Stimulated activated CD4-positive, alpha-beta T cell treated with anti-CD3 and anti-CD28 coated beads, Interleukin-15, amount 100 ng/mL, for 24 hours (primary cell): Measurements from ENCODE around the gene PARL.
"Not testable (repeated sequence)": the region's sequence is repeated elsewhere in the genome, so short reads cannot be mapped to it uniquely, and the experiment has no call there.

Source experiments
- DNase-seq: peaks from one replicate; pipeline ENCODE4 v3.0.0-alpha.2; 2020

The PARL gene

DNA sequence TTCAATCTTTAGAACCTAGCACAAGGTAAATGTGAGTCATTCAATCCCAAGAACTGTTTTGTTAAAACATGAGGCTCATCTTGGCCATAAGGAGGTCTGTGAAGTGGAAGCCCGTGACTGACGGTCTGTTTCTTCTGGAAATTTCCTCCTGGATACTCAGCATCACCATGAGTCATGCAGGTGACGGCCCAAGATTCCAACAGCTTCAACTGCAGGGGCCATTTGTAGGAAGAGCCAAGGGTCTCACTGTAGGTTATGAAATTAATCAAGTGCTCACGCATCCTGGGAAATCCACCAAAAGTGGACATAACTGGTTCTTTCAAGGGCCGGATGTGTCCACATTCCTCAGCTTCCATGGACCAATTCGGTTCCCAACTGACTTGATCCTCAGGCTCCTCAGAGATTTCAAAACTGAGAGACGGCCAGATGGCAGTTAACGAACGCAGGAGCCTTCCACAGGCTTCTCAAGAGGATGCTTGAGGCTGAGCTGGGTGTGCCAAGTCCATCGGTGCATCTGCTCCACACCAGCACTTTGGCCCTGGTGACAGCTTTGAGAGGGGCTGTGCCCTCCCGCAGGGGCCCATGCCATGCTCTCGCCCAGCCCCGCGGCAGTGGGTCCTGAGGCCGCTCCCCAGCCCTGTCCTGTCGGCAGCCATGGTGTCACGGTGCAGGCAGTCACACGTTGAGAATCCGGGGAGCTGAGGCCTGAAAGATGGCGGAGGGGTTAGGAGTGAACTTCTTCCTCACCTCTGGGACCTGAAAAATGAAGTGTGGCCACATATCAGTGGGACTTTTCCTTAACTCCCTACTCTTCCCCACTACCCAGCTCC, 67.8 kb downstream of the PARL start:
- no peak for DNase-seq

DNA sequence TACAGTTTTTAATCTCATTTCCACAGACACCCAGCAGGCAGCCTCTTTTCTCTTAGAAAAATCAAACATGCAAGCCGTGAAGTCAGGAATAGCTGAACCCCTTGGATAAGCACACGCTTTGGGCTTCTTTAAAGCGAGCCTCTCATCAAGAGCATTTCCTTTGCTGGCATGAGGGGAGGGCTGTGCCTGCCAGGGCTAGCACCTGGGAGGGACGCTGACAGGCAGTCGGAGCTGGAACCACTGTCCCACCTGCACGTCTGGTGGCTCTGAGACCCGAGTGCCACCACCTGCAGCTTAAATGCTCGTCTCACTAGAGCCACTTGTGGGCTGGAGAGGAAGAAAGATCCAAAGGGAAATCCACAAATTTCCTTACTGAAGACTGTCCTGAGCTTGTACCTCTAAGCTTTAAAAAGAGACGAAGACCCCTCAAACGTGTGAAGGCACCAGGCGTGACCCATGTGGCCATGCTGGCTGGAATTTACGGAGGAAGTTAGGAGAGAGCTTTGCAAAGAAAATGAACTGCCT, 68.7 kb downstream of the PARL start:
- no peak for DNase-seq

DNA sequence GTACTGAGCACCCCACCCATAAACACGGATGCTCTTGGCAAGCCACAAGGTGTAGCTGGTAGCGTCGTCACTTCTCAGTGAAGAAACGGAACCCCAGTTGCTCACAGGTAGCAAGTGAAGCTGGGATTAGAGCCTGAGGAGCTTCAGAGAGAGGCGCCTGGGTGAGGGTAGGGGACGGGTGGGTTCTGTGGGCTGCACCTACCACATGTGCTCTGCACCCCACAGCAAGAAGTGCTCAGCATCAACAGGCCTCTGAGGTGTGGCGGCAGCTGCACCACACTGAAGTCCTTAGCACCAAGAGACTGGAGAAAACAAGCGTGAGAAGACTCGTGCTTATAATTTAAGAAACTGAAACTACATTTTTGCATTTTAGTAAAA, 69.1 kb downstream of the PARL start:
- DNase-seq, result no peak

DNA sequence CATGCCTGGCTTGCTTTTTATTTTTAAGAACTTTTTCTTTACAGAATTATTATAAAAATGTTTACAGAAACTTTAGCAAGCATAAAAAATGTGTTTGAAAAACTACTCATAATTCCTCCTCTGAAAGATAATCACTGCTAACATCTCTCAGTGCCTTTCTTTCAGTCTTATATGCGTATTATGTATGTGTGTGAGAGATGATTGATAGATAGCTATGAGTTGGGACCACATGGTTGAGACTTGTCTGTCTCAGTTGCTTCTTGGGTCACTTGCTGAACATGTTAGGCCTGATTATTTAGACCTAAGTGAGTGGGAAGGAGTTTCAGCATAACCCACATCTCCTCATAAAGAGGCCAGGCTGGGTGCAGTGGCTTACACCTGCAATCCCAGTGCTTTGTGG, 70.4 kb downstream of the PARL start:
- no peak for DNase-seq

DNA sequence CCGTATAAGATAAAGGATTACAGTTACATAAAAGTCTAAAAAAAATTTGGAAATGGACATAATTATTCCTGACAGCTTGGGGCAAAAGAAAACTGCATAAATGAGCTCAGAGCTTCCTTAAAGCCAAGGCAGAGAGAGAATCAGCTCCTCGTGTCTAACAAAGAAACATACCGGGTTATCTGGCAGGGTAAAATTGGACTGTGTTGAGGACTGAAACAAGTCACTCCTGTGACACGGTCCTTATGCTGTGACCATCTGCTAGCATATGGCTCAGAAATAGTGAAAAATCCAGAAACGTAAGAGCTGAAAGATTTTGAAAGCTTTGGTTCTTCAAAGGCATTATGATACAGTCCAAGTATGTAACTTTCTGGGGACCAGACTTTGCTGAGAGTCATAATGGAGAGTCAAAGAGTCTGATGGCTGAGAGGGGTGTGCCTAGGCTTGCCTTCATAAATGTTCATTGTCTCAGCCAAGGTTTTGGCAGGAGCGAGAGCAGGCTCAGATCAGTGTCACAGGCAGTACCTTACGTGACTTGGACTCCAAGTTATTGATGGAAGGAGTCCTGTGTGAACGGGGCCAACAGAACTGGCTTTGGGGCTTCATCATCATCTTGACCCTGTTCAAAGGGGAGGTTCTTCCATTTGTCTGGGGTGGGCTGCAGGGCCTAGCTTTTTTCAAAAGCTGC, 71.8 kb downstream of the PARL start:
- DNase-seq, result no peak

DNA sequence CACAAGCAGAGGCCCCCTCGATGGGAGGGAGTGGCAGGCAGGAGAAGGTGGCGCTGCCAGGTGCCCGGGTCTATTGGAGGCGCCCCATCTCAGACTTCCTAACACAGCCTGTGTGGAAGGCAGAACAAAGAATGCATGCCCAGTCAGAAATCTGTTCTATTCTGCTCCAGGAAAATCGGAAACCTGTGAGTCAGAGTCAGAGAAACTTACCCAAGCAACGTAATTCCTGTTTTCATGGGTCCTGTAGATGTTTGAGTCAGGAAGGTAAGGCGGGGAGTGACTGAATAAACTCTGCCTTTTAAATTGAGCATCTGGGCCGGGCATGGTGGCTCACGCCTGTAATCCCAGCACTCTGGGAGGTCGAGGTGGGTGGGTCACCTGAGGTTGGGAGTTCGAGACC, 73.0 kb downstream of the PARL start:
- DNase-seq, result no peak

DNA sequence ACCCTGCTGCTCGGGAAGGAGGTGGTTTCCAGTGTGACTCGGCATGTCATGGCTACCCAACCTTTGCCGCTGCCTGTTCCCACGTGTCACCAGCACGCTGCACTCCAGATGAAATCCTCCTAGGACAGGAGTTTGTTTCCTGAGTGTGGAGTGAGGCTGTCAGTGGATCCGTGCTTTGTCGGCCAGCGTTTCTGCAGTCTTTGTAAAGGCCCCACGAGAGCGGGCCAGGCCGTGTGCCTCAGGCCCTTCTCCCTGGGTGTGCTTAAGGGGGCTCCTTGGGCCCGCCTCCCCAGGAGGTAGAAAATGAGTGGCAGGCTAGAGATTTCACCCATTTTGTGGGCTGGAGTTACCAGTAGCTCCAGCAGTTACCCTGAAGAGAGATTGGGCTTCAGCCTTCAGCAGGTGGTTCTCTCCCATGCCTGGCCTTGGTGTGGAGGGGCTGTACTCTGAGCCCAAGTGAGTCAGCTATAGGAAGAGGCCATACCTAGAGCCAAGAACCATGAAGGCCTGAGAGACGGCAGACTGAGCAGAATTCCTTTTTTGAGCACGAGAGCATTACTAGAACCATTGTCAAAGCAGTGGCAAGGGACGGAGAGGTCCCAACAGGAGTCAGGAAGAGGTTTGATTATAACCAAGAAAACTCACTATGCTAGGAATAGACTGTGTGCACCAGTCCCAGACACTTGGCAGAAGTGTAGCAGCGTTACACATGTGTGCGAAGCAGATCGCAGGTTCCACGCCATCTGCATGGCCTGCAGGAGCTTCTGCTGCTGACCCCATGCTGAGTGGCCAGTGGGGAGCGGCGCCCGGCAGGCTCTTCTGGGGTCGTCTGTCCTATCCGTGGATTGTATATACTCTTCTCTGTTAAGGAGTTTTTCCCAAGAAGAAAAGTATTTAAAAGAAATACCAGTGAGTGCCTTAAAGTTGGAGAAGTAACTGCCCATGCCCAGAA, 73.8 kb downstream of the PARL start:
- no peak for DNase-seq

DNA sequence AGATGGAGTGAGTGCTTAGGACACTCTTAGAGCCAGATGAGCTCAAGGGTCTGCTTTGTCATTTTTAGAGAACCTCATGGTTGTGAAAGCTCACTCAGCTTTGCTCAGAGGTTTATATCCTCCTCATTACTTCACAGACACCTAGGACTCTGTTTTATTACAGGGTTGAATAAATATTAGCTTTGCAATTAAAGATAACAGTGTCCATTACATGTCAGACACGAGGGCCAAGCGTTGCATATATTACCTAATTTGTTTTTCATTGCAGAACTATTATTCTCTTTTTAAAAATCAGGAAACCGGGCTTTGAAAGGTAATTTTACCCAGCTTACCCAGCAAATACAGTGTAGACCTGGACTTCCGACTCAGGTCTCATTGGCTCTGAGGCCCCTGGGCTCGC, 75.4 kb downstream of the PARL start:
- DNase-seq, result no peak

DNA sequence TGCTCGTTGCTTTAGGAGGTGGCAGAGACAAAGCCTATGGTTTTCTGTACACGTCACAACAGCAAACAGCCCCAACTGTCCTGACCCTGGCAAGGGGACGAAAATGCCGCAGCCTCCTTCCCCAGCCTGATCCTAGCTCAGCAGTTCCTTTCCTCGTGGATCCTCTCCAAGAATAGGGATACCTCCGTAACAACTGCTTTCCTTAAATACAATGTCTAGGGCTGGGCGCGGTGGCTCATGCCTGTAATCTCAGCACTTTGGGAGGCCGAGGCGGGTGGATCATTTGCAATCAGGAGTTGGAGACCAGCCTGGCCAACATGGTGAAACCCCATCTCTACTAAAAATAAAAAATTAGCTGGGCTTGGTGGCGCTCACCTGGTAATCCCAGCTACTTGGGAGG, 76.3 kb downstream of the PARL start:
- no peak for DNase-seq

DNA sequence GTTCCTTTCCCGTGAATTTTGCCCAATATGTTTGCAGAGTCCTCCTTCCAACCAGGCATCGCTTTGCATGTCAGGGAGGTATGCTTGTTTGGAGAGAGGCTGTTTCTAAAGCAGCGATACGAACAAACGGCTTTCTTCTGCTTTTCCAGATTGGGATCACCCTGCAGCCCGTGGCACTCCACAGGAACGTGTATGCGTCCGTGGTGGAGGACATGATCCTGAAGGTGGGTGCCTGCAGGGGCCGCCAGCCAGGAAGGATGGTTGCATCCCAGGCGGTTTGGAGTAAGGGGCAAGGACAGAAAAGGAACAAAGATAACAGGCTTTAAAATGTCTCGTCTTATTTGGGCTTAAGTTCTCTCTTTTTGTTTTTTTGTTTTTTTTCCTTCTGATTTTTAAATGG, 76.8 kb downstream of the PARL start:
- DNase-seq, result no peak

DNA sequence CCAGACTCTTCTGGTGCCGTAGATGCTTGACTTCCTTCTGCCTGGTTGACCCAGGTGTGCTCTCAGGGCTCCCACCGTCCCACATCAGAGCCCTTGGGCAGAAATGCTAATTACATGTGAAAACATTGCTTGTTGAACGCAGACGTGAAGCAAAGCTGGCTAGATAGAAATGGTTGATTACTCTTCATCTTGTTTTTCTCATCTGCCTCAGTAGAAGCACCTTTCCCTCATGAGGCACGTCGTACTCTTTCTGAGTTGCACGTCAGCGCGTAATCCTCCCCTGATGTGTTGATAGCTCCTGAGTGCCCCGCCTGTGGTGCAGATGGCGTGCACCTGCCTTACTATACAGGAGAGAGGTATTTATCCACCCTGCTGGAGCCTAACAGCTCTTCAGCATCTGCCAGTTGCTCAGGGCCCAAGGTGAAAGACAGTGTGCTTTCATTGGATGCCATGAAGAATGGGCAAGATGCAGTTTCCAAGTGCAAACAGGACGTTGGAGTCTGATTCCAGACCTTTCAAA, 77.4 kb downstream of the PARL start:
- DNase-seq, result no peak

DNA sequence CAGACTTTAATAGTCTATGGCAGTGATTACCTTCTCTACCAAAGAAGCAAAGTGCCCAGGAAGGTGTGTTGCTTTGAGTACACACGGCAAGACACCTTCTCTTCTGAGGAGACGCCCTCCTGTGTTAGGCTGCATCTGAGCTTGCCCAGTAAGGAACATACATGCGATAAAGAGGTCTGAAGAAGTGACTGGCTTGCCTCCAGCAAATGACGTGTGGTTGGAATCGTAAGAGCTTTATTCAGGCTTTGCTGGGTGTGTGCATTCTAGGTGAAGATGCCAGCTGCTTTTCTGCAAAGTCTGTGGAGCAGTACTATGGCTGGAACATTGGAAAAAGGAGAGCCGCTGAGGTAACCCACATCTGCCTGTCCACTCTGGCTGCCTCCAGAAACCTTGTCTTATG, 81.7 kb downstream of the PARL start:
- DNase-seq, result no peak

DNA sequence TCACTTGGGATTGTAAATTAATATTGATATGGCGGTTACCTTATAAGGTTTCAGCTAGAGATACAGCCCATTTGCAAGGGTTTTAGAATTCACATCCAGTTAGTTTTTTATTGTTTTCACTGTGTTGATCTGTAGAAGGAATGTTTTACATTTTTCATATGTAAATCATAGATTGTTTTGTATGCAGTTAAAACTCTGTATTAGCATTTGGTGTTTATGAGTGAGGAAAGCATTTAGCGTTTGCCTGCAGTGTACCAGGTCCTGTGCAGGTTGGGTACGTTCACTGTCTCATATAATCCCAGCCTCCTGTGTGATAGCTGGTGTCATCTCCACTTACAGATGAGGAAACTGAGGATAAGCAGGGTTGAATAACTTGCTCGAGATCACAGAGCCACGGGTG, 83.1 kb downstream of the PARL start:
- no peak for DNase-seq

DNA sequence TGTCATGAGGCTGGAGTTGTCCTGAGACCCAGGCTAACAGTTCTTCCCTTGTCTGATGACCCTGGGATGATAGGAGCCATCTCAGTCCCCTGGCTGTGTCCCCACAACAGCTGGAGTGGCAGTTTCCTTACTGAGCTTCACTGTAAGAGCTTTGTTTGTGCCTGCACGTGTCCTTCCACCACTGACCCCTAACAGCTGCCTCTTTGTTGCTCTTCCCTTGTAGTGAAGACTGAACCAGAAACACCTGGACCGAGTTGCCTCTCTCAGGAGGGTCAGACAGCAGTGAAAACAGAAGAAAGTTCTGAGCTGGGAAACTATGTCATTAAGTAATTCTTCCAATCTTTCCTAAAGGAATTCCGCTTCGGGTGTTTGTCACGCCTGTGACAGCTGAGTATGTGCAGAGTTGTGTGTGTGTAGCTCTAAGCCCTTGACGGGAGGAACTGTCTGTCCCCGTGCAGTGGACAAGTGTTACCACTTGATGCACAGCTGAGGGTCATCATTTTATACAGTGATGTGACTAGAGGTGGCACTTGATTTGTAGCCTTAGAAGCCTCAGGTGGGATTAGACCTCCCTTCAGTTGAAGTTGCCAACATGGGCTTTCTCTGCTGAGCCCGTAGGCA, 84.3 kb downstream of the PARL start:
- DNase-seq, result no peak

DNA sequence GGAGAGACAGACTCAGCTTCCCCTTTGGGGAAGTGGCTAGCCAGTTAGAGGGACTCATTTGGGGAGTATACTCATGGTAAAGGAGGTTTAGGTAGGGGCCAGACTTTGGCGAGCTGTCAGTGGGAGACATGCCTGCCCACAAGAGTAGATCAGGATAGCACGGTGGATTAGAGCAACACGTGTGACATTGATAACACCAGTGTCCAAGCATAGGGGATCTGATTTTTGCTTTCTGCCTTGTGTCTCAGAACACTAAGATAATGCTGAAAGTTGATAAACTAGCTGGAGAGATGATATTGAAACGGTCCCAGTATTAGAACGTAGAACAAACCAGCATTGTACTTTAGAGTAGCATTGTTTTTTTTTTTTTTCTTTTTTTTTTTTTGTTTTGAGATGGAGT, 85.2 kb downstream of the PARL start:
- no peak for DNase-seq

DNA sequence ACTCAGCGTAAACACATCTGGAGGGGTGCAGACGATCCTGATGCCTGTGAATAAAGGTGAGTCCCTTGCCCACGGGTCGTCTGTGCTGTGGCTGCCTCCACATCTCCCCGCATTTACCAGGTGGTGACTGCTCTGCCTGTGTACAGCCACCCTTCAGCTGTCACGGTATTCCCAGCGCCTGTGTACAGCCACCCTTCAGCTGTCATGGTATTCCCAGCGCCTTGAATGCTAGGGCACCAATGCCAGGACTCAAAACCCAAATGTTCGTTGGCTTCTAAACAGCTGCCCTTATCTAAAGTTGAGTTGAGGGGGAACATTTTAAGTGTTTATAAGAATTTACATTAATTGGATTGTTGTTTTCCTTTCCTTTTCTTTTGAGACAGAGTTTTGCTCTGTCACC, 86.7 kb downstream of the PARL start:
- DNase-seq, result no peak

DNA sequence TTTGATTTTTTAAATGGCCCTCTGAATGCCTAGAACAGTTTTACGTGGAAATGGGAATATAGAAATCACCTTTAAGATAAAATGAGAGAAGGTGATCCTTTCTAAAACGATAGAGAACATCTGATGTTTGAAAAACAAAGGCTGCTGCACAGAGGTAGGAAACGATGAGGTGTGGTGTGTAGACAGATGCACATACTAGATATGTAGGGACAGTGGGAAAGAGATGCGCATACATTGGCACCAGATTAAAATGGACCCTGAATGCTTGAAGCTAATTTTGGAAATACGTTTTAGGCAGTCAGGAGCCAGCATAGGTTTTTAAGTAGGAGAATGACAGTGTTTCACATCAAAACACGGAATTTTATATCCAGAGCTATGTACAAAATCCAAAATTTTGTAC, 88.3 kb downstream of the PARL start:
- no peak for DNase-seq

DNA sequence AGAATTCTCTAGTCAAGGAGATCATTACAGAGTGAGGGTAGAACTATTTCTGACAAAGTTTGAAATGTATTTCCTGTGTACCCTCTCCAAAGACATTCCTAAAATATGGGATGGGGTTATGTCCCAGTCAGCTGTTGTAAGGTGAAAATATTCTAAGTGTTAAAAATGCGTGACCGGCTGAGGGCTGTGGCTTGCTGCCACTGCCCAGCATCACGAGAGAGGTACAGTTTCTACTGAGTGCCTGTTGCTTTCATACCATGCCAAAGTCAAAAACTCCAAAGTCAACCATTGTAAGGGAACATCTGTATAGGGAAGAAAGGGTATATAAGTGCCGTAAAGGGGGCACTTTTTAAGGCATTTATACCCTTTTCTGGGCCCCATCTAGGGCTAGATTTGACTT, 90.2 kb downstream of the PARL start:
- DNase-seq, result no peak

DNA sequence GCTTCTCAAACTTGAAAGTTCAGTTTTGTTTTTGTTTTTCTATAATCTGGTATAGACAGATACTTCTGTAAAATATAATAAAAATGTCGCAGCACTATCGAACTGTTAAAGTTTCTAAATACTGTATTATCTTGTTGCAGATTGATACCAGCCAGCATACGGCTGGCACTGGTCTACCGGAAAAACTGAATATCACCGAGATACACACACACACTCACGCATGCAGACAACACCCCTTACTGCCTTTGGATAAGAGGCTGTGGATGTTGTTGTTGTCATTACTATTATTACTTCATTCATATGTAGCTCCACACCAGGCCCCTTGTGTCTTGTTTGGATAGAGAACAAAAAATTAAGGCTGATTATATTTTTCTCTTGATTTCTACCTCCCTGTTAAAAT, 91.7 kb downstream of the PARL start:
- DNase-seq, result no peak

DNA sequence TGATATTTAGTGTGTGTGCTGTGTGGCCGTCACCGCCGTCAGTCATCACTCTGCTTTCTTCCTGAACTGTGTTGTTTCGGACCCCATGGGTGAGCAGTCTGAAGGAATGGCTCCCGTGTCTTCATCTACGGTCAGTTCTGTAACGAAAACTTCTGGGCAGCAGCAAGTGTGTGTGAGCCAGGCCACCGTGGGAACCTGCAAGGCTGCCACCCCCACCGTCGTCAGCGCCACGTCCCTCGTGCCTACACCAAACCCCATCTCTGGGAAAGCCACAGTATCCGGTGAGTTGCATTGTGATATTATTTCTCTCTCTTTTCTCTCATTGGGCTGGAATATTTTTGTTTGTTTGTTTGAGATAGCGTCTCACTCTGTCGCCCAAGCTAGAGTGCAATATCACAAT, 94.0 kb downstream of the PARL start:
- no peak for DNase-seq

DNA sequence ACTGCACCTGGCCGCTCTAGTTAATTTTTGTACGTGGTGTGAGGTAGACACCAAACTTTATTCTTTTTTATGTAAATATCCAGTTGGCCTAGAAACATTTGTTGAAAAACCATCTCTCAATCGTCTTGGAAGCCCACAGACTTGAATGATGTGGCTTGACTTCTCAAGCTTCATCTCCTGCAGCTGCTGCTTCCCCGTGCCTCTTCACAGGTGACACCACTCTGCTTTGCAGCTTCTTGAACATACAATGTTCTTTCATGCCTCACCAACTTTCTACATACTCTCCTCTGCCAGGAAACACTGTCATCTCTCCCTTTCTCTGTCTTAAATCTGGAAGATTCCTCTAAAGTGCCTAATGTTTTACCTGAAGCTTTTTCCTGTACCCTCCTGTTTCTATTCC, 94.9 kb downstream of the PARL start:
- no peak for DNase-seq

DNA sequence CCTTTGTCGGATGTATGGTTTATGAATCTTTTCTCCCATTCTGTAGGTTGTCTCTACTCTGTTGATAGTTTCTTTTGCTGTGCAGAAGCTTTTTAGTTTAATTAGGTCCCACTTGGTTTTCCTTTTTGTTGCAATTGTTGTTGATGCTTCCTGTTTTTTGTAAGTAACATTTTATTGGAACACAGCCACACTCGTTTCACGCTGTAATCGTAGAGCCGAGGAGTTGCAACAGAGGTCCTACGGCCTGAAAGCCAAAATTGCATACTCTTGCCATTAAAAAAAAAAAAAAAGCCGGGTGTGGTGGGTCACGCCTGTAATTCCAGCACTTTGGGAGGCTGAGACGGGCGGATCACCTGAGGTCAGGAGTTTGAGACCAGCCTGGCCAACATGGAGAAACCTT, 100.2 kb downstream of the PARL start:
- not testable (repeated sequence) for DNase-seq
